Pancreas (tissue), 10 donors: ENCODE data around the gene MYO7B. TPM values are rescaled to one million over a fixed set of nuclear protein-coding genes. Genes with fewer than 3 reads are reported as not detected.

ENCODE experiments used
- ATAC-seq, 4 donors: fragments of 200-7000 bp; cut with Tn5 transposase; one replicate each; pipeline versions ENCODE4 v1.8.0 to v1.9.1; 2020; ENCODE audit warnings: mild to moderate bottlenecking in 4 of 4, moderate library complexity in 4 of 4
- DNase-seq, 6 donors: peaks; one replicate each; pipeline ENCODE4 v3.0.0-alpha.2; 2020
- FAIRE-seq: peaks from 2 replicates; lab custom pipeline; 2012; peaks lifted over from hg19 to GRCh38; lab: Jason Lieb, UNC
- H3K27ac ChIP-seq, 4 donors: fragments of 200-600 bp; sonication (generic); 1 replicate in 3 of 4; 2 replicates in 1 of 4; pipeline versions ENCODE4 v1.5.0 to v1.8.0; 2020
- H3K27me3 ChIP-seq, 4 donors: fragments of 200-600 bp; one replicate each; pipeline ENCODE4 v1.8.0; 2021
- H3K36me3 ChIP-seq, 3 donors: fragments of 200-600 bp; sonication (generic) in 1 of 3; one replicate each; pipeline versions ENCODE4 v1.5.0 to v1.8.0; 2020 to 2021
- H3K4me1 ChIP-seq, 3 donors: fragments of 200-600 bp; one replicate each; pipeline ENCODE4 v1.8.0; 2021
- H3K4me3 ChIP-seq, 4 donors: fragments of 200-600 bp; sonication (generic) in 2 of 4; one replicate each; pipeline versions ENCODE4 v1.5.0 to v1.8.0; 2020 to 2021
- H3K9me3 ChIP-seq, 4 donors: fragments of 200-600 bp; one replicate each; pipeline ENCODE4 v1.8.0; 2021
- CTCF ChIP-seq, 4 donors: fragments of 200-600 bp; sonication (generic) in 3 of 4; IDR thresholded peaks; one replicate each; pipeline versions ENCODE4 v1.5.0 to v1.8.0; 2021; ENCODE audit warnings: antibody characterized with exemption in 4 of 4
- WGBS, 2 donors: extraction: QIAGEN DNeasy Blood & Tissue Kit; methylation state at CpG; one replicate each; pipeline ENCODE4 v1.1.7; 2013; 5-methylcytosine and 5-hydroxymethylcytosine counted together
- intact Hi-C, 3 donors: fragments of 100-400 bp; cut with DNase I; formaldehyde crosslinking; loops; one replicate each; pipeline versions ENCODE4 v1.11.1 to v1.14.2; 2022
- polyA plus RNA-seq, 2 donors: library from polyadenylated mRNA; stranded (reverse); fragments of 200-250 nt; gene quantifications; one replicate each; pipeline ENCODE4 v1.2.3, GENCODE V29; 2013
- total RNA-seq, 6 donors: library from RNA; stranded (reverse); fragmentation: NEBNext Ultra II Directional in 4 of 6; extraction: Animal tissue kit (Norgen Biotek cat#: 25700) in 4 of 6; gene quantifications; one replicate each; pipeline versions ENCODE4 v1.2.1 to v1.2.4, GENCODE V29; 2021 to 2023
- donor health status: healthy with polysubstance abuse.
- donor health status: DM: no; HTN: no; CAD: no; lungs with moderate emphysema.
- donor health status: DM: no; HTN: no; CAD: no.
- donor health status: control.
- donor health status: control.
- donor health status: Bipolar disorder and iron deficiency.
- donor health status: DM: yes; HTN: yes; CAD: no.
- donor health status: DM: no; HTN: no; CAD: no.
- donor health status: DM: no; HTN: no; CAD: no.
- donor health status: DM: yes; HTN: yes; CAD: no.

Gene MYO7B
- total and polyA plus RNA-seq, 8 donors = 0.12 to 1.5 (median 0.83) TPM

GRCh38 chr2:127582863-127583861 lies 47.7 kb downstream of the MYO7B start:
- H3K27ac ChIP-seq = no peak overlapping the region
- no peaks in the 10 kb centered on the region for H3K9me3 ChIP-seq
- H3K27me3 ChIP-seq = no peaks in the 10 kb centered on the region
- no peaks in the 10 kb centered on the region for H3K4me1 ChIP-seq
- ATAC-seq (no peak), FAIRE-seq (no peak), DNase-seq (peak in 2 of 6 donors; percentile 12 to 42)
- no peaks in the 10 kb centered on the region for H3K36me3 ChIP-seq
- no peak overlapping the region for H3K4me3 ChIP-seq
- WGBS, 2 donors = 62 to 65% methylated on average over 15 of the region's 15 CpGs
- intact Hi-C loops = no loop called here
- no peak for TF ChIP-seq CTCF (IDR thresholded peaks at IDR 0.05)

GRCh38 chr2:127584047-127584446 lies 48.6 kb downstream of the MYO7B start:
- Histone ChIP-seq H3K36me3 (no peaks in the 10 kb centered on the region), H3K27me3 (no peaks in the 10 kb centered on the region), H3K9me3 (no peaks in the 10 kb centered on the region), H3K4me3 (no peak overlapping the region), H3K4me1 (no peaks in the 10 kb centered on the region), H3K27ac (no peak overlapping the region)
- 78 to 82% methylated on average over 14 of the region's 14 CpGs for WGBS, 2 donors
- DNase-seq = peak in 1 of 6 donors; percentile 45
- intact Hi-C loops = no loop called here
- no peak for TF ChIP-seq CTCF (IDR thresholded peaks at IDR 0.05)
- FAIRE-seq = no peak
- ATAC-seq = no peak

- ATAC-seq (no peak), FAIRE-seq (no peak), DNase-seq (peak in 2 of 6 donors; percentile 9 to 17)
- TF ChIP-seq CTCF (IDR thresholded peaks at IDR 0.05) = no peak
- Histone ChIP-seq H3K27me3 (no peaks in the 10 kb centered on the region), H3K27ac (no peak overlapping the region), H3K4me1 (no peaks in the 10 kb centered on the region), H3K9me3 (no peaks in the 10 kb centered on the region), H3K36me3 (no peaks in the 10 kb centered on the region), H3K4me3 (no peak overlapping the region)
- intact Hi-C loops = no loop called here
- 66 to 74% methylated on average over 8 of the region's 8 CpGs for WGBS, 2 donors
Observed at GRCh38 chr2:127584516-127585033, 49.1 kb downstream of the MYO7B start.

- intact Hi-C loops = no loop called here
- H3K4me3 ChIP-seq = no peak overlapping the region
- H3K27me3 ChIP-seq = no peaks in the 10 kb centered on the region
- H3K9me3 ChIP-seq = no peaks in the 10 kb centered on the region
- H3K36me3 ChIP-seq = no peaks in the 10 kb centered on the region
- WGBS, 2 donors = 81 to 82% methylated on average over 5 of the region's 5 CpGs
- DNase-seq = peak in 1 of 6 donors; percentile 2
- no peaks in the 10 kb centered on the region for H3K4me1 ChIP-seq
- ATAC-seq = no peak
- no peak overlapping the region for H3K27ac ChIP-seq
- FAIRE-seq = no peak
- TF ChIP-seq CTCF (IDR thresholded peaks at IDR 0.05) = no peak
Observed at GRCh38 chr2:127585270-127585807, 49.9 kb downstream of the MYO7B start.
